IMR-90 (cell line): Measurements from ENCODE around the gene TCERG1. TPM values are rescaled to one million over a fixed set of nuclear protein-coding genes. Genes with fewer than 3 reads are reported as not detected.

ENCODE experiments used
- ATAC-seq: fragments of 200-7000 bp; cut with Tn5 transposase; 2 replicates; pipeline ENCODE4 v1.9.1; 2020; ENCODE audit warnings: low read depth, mild to moderate bottlenecking, moderate library complexity
- BruUV-seq: library from RNA; stranded (reverse); fragments of 400-500 nt; replicated peaks from 2 replicates; lab custom pipeline; 2021; lab: Mats Ljungman, UMichigan
- CTCF ChIA-PET: fragments of 300-600 bp; formaldehyde crosslinking; extraction: SDS; loops from one replicate; lab custom pipeline; 2021; ENCODE audit warnings: antibody characterized with exemption; lab: Yijun Ruan, JAX
- POLR2A ChIA-PET: fragments of 300-600 bp; sonication (Branson Sonifier 250); formaldehyde crosslinking; loops from one replicate; lab custom pipeline; 2022; ENCODE audit warnings: antibody characterized with exemption; ENCODE audit not compliant: unreplicated experiment; lab: Charles Lee
- DNase-seq: peaks from one replicate; pipeline ENCODE4 v3.0.0; 2013
- H2AFZ ChIP-seq: replicated peaks from 2 replicates; pipeline ENCODE3; 2013; ENCODE audit warnings: low read length, mild to moderate bottlenecking; ENCODE audit not compliant: poor library complexity
- H2AK5ac ChIP-seq: 2 replicates; pipeline ENCODE4 v1.6.1; 2013; ENCODE audit warnings: low read depth, low read length, inconsistent platforms
- H2AK9ac ChIP-seq: replicated peaks from 2 replicates; pipeline ENCODE3; 2013; ENCODE audit warnings: mild to moderate bottlenecking, low read depth, low read length, moderate library complexity; ENCODE audit not compliant: poor library complexity
- H2BK120ac ChIP-seq: 2 replicates; pipeline ENCODE4 v1.6.1; 2013; ENCODE audit warnings: low read depth, low read length, inconsistent platforms
- H2BK15ac ChIP-seq: 3 replicates; pipeline ENCODE4 v1.6.1; 2013; ENCODE audit warnings: low read depth, low read length, inconsistent platforms
- H2BK20ac ChIP-seq: 2 replicates; pipeline ENCODE4 v1.6.1; 2013; ENCODE audit warnings: low read depth, mild to moderate bottlenecking, inconsistent platforms, low read length, moderate library complexity
- H2BK5ac ChIP-seq: 2 replicates; pipeline ENCODE4 v1.6.1; 2013; ENCODE audit warnings: mild to moderate bottlenecking, low read depth, low read length, inconsistent platforms; ENCODE audit not compliant: poor library complexity, severe bottlenecking
- H3K14ac ChIP-seq: replicated peaks from 2 replicates; pipeline ENCODE4 v1.6.1; 2013; ENCODE audit warnings: low read depth, low read length, inconsistent platforms
- H3K18ac ChIP-seq: 2 replicates; pipeline ENCODE4 v1.6.1; 2013; ENCODE audit warnings: low read depth, low read length, control low read depth
- H3K23ac ChIP-seq: 2 replicates; pipeline ENCODE4 v1.6.1; 2013; ENCODE audit warnings: low read depth, low read length, inconsistent platforms
- H3K27ac ChIP-seq: 2 replicates; pipeline ENCODE4 v1.5.1; 2013; ENCODE audit warnings: mild to moderate bottlenecking, control low read depth, low read length; ENCODE audit not compliant: insufficient read depth
- H3K27me3 ChIP-seq: 2 replicates; pipeline ENCODE4 v1.6.1; 2013; ENCODE audit warnings: low read length; ENCODE audit not compliant: control insufficient read depth, insufficient read depth
- H3K36me3 ChIP-seq: 2 replicates; pipeline ENCODE4 v1.6.1; 2013; ENCODE audit warnings: low read length, mixed read lengths; ENCODE audit not compliant: control insufficient read depth, insufficient read depth
- H3K4ac ChIP-seq: 2 replicates; pipeline ENCODE4 v1.6.1; 2013; ENCODE audit warnings: low read depth, low read length, inconsistent platforms
- H3K4me1 ChIP-seq: 2 replicates; pipeline ENCODE4 v1.6.1; 2013; ENCODE audit warnings: low read length, mixed read lengths; ENCODE audit not compliant: control insufficient read depth, insufficient read depth
- H3K4me2 ChIP-seq: 2 replicates; pipeline ENCODE4 v1.6.1; 2013; ENCODE audit warnings: low read depth, mild to moderate bottlenecking, control low read depth, low read length, moderate library complexity
- H3K4me3 ChIP-seq: 2 replicates; pipeline ENCODE4 v1.5.1; 2013; ENCODE audit warnings: low read depth, mild to moderate bottlenecking, control low read depth, low read length, moderate library complexity; ENCODE audit not compliant: insufficient read depth
- H3K56ac ChIP-seq: 2 replicates; pipeline ENCODE4 v1.6.1; 2013; ENCODE audit warnings: low read length, inconsistent platforms; ENCODE audit not compliant: insufficient read depth; ENCODE audit errors: extremely low read depth
- H3K79me1 ChIP-seq, 2 experiments: 2 replicates each; pipeline ENCODE4 v1.6.1; 2013; ENCODE audit warnings: low read length in 2 of 2, inconsistent platforms in 1 of 2, low read depth in 1 of 2
- H3K9ac ChIP-seq: 2 replicates; pipeline ENCODE4 v1.6.1; 2013; ENCODE audit warnings: low read depth, low read length, control low read depth
- H3K9me1 ChIP-seq: 2 replicates; pipeline ENCODE4 v1.6.1; 2013; ENCODE audit warnings: low read length, inconsistent platforms; ENCODE audit not compliant: insufficient read depth
- H3K9me3 ChIP-seq: 2 replicates; pipeline ENCODE4 v1.6.1; 2013; ENCODE audit warnings: low read length; ENCODE audit not compliant: control insufficient read depth, insufficient read depth
- H4K20me1 ChIP-seq: 2 replicates; pipeline ENCODE4 v1.6.1; 2013; ENCODE audit warnings: low read length, inconsistent platforms; ENCODE audit not compliant: insufficient read depth
- H4K5ac ChIP-seq: 2 replicates; pipeline ENCODE4 v1.6.1; 2013; ENCODE audit warnings: mild to moderate bottlenecking, low read depth, low read length, control low read depth
- H4K8ac ChIP-seq, 2 experiments: 2 replicates each; pipeline ENCODE4 v1.6.1; 2013; ENCODE audit warnings: low read depth in 2 of 2, low read length in 2 of 2, control low read depth in 1 of 2, inconsistent platforms in 1 of 2
- H4K91ac ChIP-seq: 2 replicates; pipeline ENCODE4 v1.6.1; 2013; ENCODE audit warnings: low read depth, low read length, inconsistent platforms; ENCODE audit not compliant: insufficient read depth
- CEBPB ChIP-seq: IDR thresholded peaks from 2 replicates; pipeline ENCODE4 v1.6.1; 2012; ENCODE audit warnings: low read depth, low read length, improper control_type of control experiment
- MAZ ChIP-seq: IDR thresholded peaks from 2 replicates; pipeline ENCODE4 v1.6.1; 2012; ENCODE audit warnings: low read depth, mild to moderate bottlenecking, low read length, improper control_type of control experiment, moderate library complexity, borderline replicate concordance
- POLR2A ChIP-seq: IDR thresholded peaks from 2 replicates; pipeline ENCODE4 v1.6.1; 2012; ENCODE audit warnings: mild to moderate bottlenecking, low read depth, low read length
- RCOR1 ChIP-seq: IDR thresholded peaks from 2 replicates; pipeline ENCODE4 v1.6.1; 2012; ENCODE audit warnings: mild to moderate bottlenecking, low read length, improper control_type of control experiment; ENCODE audit not compliant: insufficient replicate concordance
- WGBS, 2 experiments: methylation state at CpG; one replicate each; pipeline versions ENCODE4 v1.1.5 to v1.1.7; 2013; ENCODE audit warnings: missing lambda C conversion rate in 2 of 2; ENCODE audit not compliant: insufficient read length in 1 of 2; ENCODE audit errors: extremely low coverage in 2 of 2; 5-methylcytosine and 5-hydroxymethylcytosine counted together
- dilution Hi-C: fragments of 300-500 bp; cut with HindIII; formaldehyde crosslinking; loops from one replicate; pipeline ENCODE4 v1.14.3; 2018; ENCODE audit warnings: low sequenced_read_pairs; ENCODE audit not compliant: unreplicated experiment
- in situ Hi-C: fragments of 300-500 bp; cut with MboI; formaldehyde crosslinking; loops from 3 replicates; pipeline ENCODE4 v1.14.3; 2019; ENCODE audit warnings: low sequenced_read_pairs, inconsistent platforms, mixed read lengths
- intact Hi-C: fragments of 100-400 bp; cut with micrococcal nuclease; formaldehyde crosslinking; loops from 2 replicates; pipeline ENCODE4 v1.10.0; 2022
- polyA plus RNA-seq, 3 experiments: library from polyadenylated mRNA; depleted of rRNA; stranded (reverse); fragments of >200 nt; gene quantifications; 2 replicates each; pipeline ENCODE4 v1.2.3, GENCODE V29; 2012; ENCODE audit warnings: low replicate concordance in 1 of 3
- total RNA-seq: library from RNA; depleted of rRNA; stranded (reverse); fragments of >200 nt; gene quantifications from 2 replicates; pipeline ENCODE4 v1.2.3, GENCODE V29; 2012
- TF ChIP-seq, protein P1 (sequence below): fragments of 150-350 bp; IDR thresholded peaks from 2 replicates; pipeline ENCODE4 v1.6.1; 2017; ENCODE audit warnings: mild to moderate bottlenecking, antibody characterized with exemption, low read length, low read depth

The TCERG1 gene
- total and polyA plus RNA-seq, 2 of the 4 experiments (the other 2 are of a cell fraction): 21.9 to 44.7 TPM

DNA sequence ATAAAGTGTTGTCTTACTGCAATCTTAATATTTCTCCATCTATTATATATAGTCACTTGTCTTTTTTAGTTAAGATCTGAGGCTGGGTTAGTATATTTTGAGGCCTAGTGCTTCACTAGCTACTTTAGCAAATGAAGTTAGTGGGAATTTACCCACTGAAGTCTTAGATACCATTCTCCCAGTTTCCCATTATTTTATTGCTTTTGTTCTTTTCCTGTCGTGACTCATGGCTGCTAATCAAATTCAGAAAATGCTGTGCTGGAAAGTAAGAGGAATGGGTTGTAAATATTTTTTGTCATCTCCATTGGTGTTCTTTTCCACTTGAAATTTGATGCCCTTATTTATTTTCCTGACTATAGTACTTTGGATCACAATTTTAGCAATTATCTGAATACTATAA, 14.2 kb downstream of the TCERG1 start:
- no peak overlapping the region for H2BK20ac ChIP-seq
- no peak overlapping the region for H3K27ac ChIP-seq
- ATAC-seq (peak; percentile 24; the same call in 1 of the 2 replicates), DNase-seq (peak; percentile 20)
- no peak overlapping the region for H3K18ac ChIP-seq
- no peak overlapping the region for H2BK15ac ChIP-seq
- no peak overlapping the region for H2BK5ac ChIP-seq
- H2AK9ac ChIP-seq: no peak overlapping the region
- no peak overlapping the region for H3K4ac ChIP-seq
- intact Hi-C loops: loop anchor here (5.0 kb wide), 1 partner anchor 726 kb away; no protein-coding TSS in a partner anchor
- no peak overlapping the region for H3K23ac ChIP-seq
- H3K27me3 ChIP-seq: no peaks in the 10 kb centered on the region
- H3K36me3 ChIP-seq: peaks cover 32% of the 10 kb centered on the region
- peaks cover 3% of the 10 kb centered on the region; the same call in 1 of the 2 replicates for H3K9me1 ChIP-seq
- H3K79me1 ChIP-seq: peaks cover 14 to 24% of the 10 kb centered on the region in 2 experiments
- ChIA-PET POLR2A (no interaction called here), CTCF (interaction anchor here (1.8 kb wide), 1 partner anchor 14 kb away, joined by 8 read pairs; the partner anchor contains the start of gene TCERG1)
- H4K5ac ChIP-seq: no peak overlapping the region
- no peak overlapping the region for H4K91ac ChIP-seq
- H2BK120ac ChIP-seq: no peak overlapping the region
- no peak overlapping the region for H3K4me2 ChIP-seq
- H4K20me1 ChIP-seq: 0 out of 2 replicates have a peak, but pooled peaks cover 3% of the 10 kb centered on the region
- no peak overlapping the region for H2AK5ac ChIP-seq
- dilution Hi-C loops: no loop called here
- TF ChIP-seq CEBPB (no peak), MAZ (no peak), RCOR1 (no peak), POLR2A (no peak)
- TF ChIP-seq, protein P1, sequence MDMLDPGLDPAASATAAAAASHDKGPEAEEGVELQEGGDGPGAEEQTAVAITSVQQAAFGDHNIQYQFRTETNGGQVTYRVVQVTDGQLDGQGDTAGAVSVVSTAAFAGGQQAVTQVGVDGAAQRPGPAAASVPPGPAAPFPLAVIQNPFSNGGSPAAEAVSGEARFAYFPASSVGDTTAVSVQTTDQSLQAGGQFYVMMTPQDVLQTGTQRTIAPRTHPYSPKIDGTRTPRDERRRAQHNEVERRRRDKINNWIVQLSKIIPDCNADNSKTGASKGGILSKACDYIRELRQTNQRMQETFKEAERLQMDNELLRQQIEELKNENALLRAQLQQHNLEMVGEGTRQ: no peak
- WGBS, 2 experiments: no CpG with 5 or more reads among the region's 1 CpG
- no TSS peak for BruUV-seq
- H3K4me3 ChIP-seq: no peak overlapping the region
- H2AFZ ChIP-seq: no peak overlapping the region
- no peaks in the 10 kb centered on the region for H3K4me1 ChIP-seq
- in situ Hi-C loops: loop anchor here (25.0 kb wide), 1 partner anchor 1951 kb away; no protein-coding TSS in a partner anchor
- H3K14ac ChIP-seq: no peak overlapping the region
- H3K56ac ChIP-seq: no peak overlapping the region
- H3K9me3 ChIP-seq: no peaks in the 10 kb centered on the region
- no peak overlapping the region for H4K8ac ChIP-seq
- H3K9ac ChIP-seq: no peak overlapping the region
